ENCODE data around the gene PAK1IP1.
"Not testable (repeated sequence)": the region's sequence is repeated elsewhere in the genome, so short reads cannot be mapped to it uniquely, and the experiment has no call there.

PAK1IP1 gene

DNA sequence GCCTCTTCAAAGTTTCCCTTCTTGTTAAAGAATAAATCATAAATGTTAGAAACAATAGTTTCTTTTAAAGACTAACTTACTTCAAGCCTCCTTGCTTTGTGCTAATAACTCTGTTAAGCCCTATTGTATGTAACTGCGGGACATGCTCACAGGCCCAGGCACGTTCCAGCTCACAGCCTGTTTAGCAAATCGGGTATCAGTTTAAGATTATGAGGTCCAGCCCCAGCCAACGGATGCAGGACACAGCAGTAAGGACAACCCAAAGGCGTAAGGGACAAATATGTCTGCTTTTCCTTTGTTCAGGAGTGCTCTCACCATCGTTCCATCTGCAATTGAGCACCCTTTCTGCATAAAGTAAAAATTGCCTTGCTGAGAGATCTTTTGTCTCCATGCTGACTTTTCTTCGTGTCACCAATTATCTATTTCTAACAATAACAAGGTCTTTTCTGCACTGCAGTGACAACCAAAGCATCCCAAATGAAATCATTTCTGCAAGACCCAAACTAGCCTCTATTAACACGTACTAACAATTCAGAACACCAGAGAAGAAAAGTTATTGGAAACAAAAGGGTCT is 1.7 kb upstream of the PAK1IP1 start:
- DNase-seq: no peak

DNA sequence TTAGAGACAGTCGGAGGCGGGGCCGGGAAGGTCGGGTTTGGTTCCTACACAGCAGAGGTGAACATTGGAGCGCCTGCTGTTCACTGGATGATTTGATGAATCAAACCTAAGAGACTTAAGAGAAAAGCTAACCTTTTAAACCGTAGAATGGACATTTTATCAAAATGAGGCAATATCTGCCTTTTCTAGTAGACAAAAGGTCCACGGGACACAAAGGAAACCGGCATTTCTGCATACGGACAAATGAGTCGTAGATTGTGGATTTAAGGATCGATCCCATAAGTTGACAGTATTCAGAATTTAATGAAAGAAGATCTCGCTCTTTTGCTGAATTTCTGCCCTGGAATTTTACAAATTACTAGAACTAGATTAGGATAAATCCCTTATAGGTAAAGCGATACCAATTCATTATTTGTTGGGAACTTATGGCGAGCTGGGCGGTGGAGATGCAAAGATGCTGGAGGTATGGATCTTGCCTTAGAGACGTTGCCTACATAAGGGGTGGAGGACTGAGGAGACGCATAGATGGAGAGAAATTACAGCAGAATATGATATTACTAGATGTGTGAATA is 400 bp downstream of the PAK1IP1 start:
- DNase-seq: no peak

DNA sequence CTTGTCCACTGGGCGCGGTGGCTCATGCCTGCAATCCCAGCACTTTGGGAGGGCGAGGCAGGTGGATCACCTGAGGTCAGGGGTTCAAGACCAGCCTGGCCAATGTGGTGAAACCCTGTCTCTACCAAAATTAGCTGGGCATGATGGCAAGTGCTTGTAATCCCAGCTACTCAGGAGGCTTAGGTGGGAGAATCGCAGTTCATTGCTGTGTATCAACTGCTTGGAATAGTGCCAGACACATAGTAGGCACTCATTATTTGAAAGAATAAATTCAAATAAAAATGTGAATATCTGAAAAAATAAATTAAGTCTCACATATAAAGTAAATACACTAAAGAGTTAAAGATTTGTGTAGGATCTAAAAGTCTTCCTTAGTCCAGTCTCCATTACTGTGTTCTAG is 1.9 kb downstream of the PAK1IP1 start:
- DNase-seq: no peak

DNA sequence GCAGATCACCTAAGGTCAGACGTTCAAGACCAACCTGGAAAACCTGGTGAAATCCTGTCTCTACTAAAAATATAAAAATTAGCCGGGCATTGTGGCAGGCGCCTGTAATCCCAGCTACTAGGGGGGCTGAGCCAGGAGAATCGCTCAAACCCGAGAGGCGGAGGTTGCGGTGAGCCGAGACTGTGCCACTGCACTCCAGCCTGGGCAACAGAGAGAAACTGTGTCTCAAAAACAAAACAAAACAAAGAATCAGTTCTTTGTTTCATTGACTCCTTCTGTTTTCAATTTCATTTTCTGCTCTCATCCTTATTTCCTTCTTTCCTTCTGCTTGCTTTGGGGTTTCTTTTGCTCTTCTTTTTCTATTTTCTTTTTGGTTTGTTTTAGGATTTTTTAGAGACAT is 19.2 kb downstream of the PAK1IP1 start:
- no peak for DNase-seq

DNA sequence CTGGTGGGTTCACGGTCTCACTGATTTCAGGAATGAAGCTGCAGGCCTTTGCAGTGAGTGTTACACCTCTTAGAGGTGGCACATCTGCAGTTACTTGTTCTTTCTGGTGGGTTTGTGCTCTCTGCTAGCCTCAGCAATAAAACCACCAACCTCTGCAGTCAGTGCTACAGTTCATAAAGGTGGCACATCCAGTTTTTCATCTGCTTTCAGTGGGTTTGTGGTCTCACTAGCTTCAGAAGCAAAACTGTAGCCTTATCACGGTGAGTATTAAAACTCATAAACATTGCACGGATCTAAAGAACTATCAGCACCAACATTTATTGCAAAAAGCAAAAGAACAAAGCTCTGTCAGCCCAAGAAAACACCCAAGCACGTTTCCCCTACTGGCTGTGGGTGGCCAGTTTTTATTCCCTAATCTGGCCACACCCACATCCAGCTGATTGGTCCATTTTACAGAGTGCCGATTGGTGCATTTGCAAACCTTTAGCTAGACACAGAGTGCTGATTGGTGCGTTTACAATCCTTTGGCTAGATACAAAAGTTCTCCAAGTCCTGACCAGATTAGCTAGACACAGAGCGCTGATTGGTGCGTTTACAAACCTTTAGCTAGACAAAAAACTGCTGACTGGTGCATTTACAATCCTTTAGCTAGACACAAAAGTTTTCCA is 24.7 kb downstream of the PAK1IP1 start:
- DNase-seq: peak in 1 of 2 experiments; percentile 10

DNA sequence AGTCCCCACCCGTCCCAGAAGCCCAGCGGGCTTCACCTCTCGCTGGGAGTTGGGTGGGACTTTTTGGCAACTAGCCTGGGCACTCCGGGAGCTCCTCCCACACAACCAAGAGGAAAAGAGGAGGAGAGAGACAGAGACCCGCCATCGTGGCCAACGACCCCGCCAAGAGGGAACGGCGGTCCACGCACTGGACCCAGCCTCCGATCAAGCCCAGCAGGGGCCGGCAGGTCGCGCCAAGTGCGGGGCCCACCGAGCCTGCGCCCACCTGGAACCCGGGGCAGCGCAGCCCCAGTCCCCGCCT is 25.1 kb downstream of the PAK1IP1 start:
- DNase-seq: no peak

DNA sequence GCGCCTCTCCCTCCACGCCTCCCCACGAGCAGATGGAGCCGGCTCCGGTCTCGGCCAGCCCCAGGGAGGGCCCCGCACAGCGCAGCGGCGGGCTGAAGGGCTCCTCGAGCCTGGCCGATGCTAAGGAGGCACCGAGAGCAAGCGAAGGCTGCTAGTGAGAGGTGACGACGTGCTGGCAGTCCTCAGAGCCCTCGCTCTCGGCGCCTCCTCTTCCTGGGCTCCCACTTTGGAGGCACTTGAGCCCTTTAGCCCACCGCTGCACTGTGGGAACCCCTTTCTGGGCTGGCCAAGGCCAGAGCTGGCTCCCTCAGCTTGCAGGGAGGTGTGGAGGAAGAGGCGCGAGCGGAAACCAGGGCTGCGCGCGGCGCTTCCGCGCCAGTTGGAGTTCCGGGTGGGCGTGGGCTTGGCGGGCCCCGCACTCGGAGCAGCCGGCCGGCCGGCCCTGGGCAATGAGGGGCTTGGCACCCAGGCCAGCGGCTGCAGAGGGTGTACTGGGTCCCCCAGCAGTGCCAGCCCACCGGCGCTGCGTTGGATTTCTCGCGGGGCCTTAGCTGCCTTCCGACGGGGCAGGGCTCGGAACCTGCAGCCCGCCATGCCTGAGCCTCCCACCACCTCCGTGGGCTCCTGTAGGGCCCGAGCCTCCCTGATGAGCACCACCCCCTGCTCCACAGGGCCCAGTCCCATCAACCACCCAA is 25.6 kb downstream of the PAK1IP1 start:
- peak; percentile 35 to 48 for DNase-seq

DNA sequence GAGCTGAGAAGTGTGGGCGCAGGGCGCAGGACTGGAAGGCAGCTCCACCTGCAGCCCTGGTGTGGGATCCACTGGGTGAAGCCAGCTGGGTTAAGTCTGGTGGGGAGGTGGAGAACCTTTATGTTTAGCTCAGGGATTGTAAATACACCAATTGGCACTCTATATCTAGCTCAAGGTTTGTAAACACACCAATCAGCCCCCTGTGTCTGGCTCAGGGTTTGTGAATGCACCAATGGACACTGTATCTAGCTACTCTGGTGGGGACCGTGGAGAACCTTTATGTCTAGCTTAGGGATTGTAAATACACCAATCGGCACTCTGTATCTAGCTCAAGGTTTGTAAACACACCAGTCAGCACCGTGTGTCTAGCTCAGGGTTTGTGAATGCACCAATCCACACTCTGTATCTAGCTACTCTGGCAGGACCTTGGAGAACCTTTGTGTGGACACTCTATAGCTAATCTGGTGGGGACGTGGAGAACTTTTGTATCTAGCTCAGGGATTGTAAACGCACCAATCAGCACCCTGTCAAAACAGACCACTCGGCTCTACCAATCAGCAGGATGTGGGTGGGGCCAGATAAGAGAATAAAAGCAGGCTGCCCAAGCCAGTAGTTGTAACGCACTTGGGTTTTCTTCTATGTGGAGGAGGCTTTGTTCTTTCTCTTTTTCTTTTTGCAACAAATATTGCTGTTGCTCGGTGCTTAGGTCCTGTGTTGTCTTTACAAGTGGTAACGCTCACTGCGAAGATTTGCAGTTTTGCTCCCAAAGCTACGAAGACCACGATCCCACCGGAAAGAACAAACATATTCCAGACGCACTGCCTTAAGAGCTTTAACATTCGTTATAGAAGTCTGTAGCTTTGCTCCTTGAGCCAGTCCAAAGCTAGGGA is 26.4 kb downstream of the PAK1IP1 start:
- DNase-seq: not testable (repeated sequence)

DNA sequence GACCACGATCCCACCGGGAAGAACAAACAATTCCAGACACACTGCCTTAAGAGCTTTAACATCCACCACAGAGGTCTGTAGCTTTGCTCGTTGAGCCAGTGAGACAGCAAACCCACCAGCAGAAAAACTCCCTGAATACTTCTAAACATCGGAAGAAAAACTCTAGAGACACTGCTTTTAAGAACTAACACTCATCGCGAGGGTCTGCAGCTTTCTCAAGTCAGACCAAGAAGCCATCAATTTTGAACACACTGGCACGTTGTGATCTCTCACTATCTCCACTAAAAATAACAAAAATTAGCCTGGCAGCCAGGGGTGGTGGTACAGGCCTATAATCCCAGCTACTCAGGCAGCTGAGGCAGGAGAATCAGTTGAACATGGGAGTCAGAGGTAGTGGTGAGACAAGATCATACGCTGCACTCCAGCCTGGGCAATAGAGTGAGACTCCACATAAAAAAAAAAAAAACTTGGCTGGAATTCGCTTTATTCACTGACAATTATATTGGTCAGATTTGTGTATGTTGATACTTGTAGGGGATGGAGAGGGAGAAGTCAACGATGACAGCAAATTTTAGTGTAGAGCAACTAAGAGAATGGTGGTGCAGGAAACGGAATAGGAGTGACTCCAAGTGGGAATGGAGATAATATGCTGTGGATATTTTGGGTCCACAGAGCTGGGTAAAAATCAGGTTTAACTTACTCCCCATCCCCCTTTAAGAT is 27.2 kb downstream of the PAK1IP1 start:
- no peak for DNase-seq

DNA sequence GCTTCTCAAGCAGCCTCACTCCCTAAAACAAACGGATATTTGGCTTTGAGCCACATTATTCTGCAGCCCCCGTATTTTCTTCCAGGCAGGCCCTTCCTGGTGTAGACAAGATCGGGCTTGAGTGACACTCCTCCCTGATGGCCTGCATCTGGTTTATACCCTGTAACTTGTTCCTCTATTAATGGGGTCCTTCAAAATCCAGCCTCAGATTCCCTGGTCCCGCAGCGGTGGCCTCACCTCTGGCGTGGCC is 27.7 kb downstream of the PAK1IP1 start:
- no peak for DNase-seq

DNA sequence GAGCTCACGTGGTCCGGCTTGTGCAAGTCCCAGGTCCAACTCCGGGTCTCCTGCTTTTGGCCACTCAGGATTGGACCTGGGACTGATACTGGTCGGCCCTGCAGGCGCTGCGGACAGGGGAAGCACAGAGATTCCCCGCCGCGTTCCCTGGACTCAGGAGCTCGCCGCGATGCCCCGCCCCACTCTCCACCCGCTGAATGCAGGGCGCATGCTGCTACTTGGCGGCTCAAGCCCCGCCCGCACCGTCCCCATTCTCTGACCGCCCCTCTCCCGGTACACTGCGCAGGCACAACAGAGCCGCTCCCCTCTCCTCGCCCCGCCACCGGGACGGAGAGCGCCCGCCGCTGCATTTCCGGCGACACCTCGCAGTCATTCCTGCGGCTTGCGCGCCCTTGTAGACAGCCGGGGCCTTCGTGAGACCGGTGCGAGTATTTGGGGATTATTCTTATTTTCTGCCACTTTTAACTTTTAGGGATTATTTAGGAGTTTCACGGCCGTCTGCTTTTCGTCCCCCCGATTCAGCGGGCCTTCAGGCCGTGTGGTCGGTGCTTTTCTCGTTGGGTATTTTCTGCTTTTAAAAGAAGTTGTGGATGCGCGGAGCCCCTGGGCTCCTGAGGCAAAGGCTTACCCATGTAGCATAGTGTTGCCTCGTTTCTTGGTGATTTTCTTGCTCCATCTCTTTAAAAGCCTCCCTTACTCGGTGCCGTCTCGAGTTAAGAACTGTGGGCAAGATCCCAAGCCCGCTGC is 28.2 kb downstream of the PAK1IP1 start, which contains the start of gene TMEM14C:
Gene TMEM14C, plus strand, starts transcription at position 251 of the 747 bp plus-strand sequence. CDS start 1,544 bp downstream, outside the sequence.
- DNase-seq: peak; percentile 95 to 97

DNA sequence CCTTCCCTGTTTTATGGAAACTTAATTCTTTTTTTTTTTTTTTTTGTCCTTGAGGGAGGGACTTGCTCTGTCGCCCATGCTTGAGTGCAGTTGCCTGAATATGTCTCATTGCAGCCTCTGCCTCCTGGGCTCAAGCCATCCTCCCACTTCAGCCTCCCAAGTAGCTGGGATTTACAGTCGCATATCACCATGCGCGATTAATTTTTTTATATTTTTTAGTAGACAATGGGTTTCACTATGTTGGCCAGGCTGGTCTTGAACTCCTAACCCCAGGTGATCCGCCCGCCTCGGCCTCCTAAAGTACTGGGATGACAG is 28.8 kb downstream of the PAK1IP1 start:
- no peak for DNase-seq

DNA sequence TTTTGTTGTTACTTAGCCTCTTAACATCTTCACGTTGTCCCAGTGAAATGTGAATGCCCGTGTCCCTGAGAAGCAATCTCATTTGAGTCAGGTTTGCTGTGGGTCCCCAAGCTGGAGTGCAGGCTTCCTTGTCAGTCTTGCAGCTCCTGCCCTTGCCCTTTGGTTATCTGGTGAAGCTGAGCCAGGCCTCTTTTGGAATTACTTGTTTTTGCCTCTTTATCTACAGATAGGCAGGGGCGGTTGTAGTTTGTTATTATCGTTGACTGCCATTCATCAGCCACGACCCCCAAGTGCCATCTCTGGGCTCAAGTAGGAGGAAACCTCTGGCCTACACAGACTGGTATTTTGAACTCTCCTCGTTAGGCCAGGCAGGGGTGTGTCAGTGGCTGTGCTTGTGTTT is 30.3 kb downstream of the PAK1IP1 start:
- no peak for DNase-seq

DNA sequence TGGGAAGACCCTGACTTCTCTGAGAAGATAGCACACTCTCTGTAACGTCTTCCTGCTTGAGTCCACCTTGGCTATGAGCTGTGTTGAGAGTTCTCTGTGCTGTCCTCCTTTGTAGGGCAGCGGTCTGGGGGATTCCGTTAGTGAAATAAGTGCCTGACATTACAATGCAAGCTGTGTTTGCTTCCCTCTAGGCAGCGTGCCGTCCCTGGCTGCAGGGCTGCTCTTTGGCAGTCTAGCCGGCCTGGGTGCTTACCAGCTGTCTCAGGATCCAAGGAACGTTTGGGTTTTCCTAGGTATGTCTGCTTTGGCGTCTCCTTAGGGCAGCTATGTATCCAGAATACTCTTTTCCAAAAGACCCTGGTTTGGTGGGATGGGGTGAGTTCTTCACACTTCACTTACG is 30.9 kb downstream of the PAK1IP1 start:
- DNase-seq: no peak

DNA sequence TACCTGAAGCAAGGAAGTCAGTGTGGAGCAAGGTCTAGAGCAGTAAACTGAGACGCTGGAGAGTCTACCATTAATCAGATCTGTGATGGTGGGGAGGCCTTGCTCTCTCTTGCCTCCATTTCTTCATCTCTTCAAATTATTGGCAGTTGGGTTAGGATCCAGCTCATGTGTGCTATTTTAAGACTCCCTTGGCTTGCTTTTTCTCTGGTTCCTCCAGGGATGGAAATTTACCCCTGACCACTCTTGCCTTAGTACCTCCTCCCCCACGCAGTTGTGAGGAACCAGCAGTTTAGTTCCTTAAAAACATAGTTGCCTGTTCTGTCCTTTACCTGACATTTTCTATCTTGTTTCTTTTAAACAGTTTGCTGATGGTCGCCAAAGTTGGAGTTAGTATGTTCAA is 35.5 kb downstream of the PAK1IP1 start:
- DNase-seq: no peak

DNA sequence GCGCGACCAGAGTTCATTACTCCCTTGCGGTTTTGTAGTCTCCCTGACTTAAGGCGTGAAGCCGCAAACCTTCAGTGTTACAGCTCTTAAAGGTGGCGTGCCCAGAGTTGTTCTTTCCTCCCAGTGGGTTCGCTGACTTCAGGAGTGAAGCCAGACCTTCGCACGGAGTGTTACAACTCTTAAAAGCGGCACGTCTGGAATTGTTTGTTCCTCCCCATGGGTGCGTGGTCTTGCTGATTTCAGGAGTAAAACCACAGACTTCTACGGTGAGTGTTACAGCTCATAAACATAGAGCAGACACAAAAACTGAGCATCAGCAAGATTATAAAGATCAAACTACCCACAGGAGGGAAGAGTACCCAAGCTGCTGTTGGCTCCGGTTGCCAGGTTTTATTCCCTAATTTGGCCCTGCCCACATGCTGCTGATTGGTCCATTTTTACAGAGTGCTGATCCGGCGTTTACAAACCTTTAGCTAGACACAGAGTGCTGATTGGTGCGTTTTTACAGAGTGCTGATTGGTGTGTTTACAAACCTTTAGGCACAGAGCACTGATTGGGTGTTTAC is 38.5 kb downstream of the PAK1IP1 start:
- no peak for DNase-seq

DNA sequence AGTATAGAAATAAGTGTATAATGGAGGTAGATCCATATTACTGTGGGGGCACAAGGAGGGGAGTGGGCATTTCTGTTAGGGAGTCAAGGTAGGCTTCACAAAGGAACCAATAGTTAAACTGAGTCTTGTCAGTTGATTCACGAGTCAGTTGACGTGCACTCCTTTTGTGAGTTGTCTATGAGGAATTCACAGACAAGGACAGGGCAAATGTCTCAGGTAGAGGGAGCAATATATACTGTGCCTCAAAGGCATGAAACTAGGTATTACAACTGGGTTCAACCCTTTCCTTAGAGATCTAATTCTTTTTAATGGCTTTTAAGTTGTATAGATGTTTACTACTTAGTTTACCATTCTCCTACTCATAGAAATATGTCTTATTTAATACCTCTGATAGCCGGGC is 39.1 kb downstream of the PAK1IP1 start:
- no peak for DNase-seq

DNA sequence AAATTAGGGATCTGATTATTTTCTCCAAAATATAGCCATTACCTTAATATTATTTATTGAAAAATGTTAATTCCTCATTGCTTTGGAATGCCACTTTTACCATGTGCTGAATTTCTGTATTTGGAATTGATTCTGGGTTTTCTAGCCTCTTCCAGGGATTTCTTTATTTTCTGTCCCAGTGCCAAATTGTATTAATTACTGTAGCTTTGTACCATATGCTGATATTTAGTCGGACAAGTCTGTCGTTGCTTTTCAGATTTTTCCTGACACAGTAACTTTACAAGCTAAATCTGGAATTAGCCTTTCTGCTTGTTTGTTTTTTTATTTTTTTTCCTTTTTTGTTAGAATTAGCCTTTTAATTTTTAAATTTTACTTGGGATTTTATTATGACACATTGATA is 42.0 kb downstream of the PAK1IP1 start:
- no peak for DNase-seq

DNA sequence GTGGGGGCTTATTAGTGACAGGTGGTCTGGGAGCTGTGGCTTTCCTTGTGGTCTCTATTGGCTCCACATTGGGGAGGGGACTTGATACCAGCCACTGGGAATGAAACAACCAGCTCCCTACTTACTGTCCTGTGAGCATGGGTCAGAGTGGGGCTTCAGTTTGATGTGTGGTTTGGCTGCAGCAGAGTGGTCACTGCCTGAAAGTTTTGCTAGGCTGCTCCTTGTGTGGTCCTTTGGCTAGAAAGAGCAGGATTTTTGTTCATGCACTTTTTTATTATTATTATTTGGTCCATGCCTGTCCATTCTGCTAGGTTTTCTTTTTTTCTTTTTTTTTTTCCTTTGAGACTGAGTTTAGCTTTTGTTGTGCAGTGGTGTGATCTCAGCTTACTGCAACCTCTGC is 45.3 kb downstream of the PAK1IP1 start:
- DNase-seq: no peak

DNA sequence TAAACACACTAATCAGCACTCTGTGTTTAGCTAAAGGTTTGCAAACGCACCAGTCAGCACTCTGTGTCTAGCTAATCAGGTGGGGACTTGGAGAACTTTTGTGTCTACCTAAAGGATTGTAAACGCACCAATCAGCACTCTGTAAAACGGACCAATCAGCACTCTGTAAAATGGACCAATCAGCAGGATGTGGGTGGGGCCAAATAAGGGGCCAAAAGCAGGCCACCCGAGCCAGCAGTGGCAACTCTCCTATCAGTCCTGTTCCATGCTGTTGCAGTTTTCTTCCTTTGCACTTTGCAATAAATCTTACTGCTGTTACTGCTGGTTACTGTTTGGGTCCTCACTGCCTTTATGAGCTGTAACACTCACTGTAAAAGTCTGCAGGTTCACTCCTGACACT is 46.9 kb downstream of the PAK1IP1 start:
- not testable (repeated sequence) for DNase-seq

DNA sequence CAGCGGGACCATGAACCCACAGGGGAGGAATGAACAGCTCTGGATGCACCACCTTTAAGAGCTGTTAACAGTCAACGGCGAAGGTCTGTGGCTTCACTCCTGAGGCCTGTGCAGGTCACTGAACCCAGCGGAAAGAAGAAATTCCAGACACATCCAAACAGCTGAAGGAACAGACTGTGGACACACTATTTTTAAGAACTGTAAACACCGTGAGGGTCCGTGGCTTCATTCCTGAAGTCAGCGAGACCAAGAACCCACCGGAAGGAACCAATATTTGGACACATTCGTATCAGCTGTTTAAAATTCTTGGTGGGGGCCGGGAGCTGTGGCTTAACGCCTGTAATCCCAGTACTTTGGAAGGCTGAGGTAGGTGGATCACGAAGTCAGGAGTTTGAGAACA is 47.5 kb downstream of the PAK1IP1 start:
- DNase-seq: no peak

DNA sequence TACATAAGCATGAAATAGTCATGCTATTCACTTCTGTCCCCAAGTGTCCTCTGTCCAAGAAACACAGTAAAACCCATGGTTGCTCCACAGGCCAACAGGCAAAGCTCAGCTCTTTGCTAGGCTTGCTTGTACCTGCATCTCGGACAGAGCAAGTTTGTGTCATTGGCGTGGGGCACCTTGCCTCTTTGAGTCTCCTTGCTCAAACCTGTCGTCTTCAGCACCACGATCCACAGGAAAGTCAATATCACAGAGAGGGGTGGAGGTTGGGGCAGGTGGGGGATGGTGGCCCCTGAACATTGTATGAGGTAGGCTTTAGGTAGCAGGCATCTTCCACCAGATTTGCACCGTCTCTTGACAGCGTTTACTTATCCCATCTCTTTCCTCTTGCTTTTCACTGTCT is 48.7 kb downstream of the PAK1IP1 start:
- DNase-seq: no peak

Data from NCI-H2081 (cell line).